ENCODE results near the gene PLAC8.
"Not testable (repeated sequence)": the region's sequence is repeated elsewhere in the genome, so short reads cannot be mapped to it uniquely, and the experiment has no call there.

The PLAC8 gene

GRCh38 chr4:83089410-83090157 is 24.9 kb downstream of the PLAC8 start:
- DNase-seq = no peak
- no peak overlapping the region for H3K4me3 ChIP-seq (ENCODE audit: low read depth, low read length)
- no peaks in the 10 kb centered on the region for H3K36me3 ChIP-seq
- no peaks in the 10 kb centered on the region for H3K27me3 ChIP-seq (ENCODE audit: insufficient read depth, low read depth, severe bottlenecking)
- no peaks in the 10 kb centered on the region for H3K9me3 ChIP-seq (ENCODE audit: severe bottlenecking)
- TF ChIP-seq CTCF (IDR thresholded peaks at IDR 0.05; ENCODE audit: low read depth, low read length) = no peak
- no peak overlapping the region for H3K27ac ChIP-seq

- H3K27me3 ChIP-seq (ENCODE audit: insufficient read depth, low read depth, severe bottlenecking); H3K4me3 ChIP-seq (ENCODE audit: low read depth, low read length); H3K9me3 ChIP-seq (ENCODE audit: severe bottlenecking); H3K36me3 ChIP-seq; DNase-seq; H3K27ac ChIP-seq: not testable (repeated sequence)
Observed at GRCh38 chr4:83084956-83085355, 29.6 kb downstream of the PLAC8 start.

- H3K27me3 ChIP-seq (ENCODE audit: insufficient read depth, low read depth, severe bottlenecking) = no peaks in the 10 kb centered on the region
- H3K27ac ChIP-seq = no peak overlapping the region
- no peak overlapping the region for H3K4me3 ChIP-seq (ENCODE audit: low read depth, low read length)
- no peaks in the 10 kb centered on the region for H3K9me3 ChIP-seq (ENCODE audit: severe bottlenecking)
- no peak for TF ChIP-seq CTCF (IDR thresholded peaks at IDR 0.05; ENCODE audit: low read depth, low read length)
- DNase-seq = no peak
- H3K36me3 ChIP-seq = no peaks in the 10 kb centered on the region
Observed at GRCh38 chr4:83083925-83084475, 30.5 kb downstream of the PLAC8 start.

GRCh38 chr4:83082777-83083176 is 31.8 kb downstream of the PLAC8 start:
- no peak overlapping the region for H3K4me3 ChIP-seq (ENCODE audit: low read depth, low read length)
- TF ChIP-seq CTCF (IDR thresholded peaks at IDR 0.05; ENCODE audit: low read depth, low read length) = no peak
- no peaks in the 10 kb centered on the region for H3K36me3 ChIP-seq
- no peak for DNase-seq
- no peaks in the 10 kb centered on the region for H3K9me3 ChIP-seq (ENCODE audit: severe bottlenecking)
- no peaks in the 10 kb centered on the region for H3K27me3 ChIP-seq (ENCODE audit: insufficient read depth, low read depth, severe bottlenecking)
- no peak overlapping the region for H3K27ac ChIP-seq

- TF ChIP-seq CTCF (IDR thresholded peaks at IDR 0.05; ENCODE audit: low read depth, low read length) = no peak
- Histone ChIP-seq H3K9me3 (ENCODE audit: severe bottlenecking) (no peaks in the 10 kb centered on the region), H3K27ac (no peak overlapping the region)
Observed at GRCh38 chr4:83080561-83080960, 34.0 kb downstream of the PLAC8 start.

GRCh38 chr4:83075311-83076095 is 39.0 kb downstream of the PLAC8 start:
- peaks cover 23% of the 10 kb centered on the region for H3K36me3 ChIP-seq
- TF ChIP-seq CTCF (IDR thresholded peaks at IDR 0.05; ENCODE audit: low read depth, low read length) = no peak
- no peak for DNase-seq
- H3K9me3 ChIP-seq (ENCODE audit: severe bottlenecking) = no peaks in the 10 kb centered on the region
- H3K27me3 ChIP-seq (ENCODE audit: insufficient read depth, low read depth, severe bottlenecking) = no peaks in the 10 kb centered on the region
- H3K4me3 ChIP-seq (ENCODE audit: low read depth, low read length) = no peak overlapping the region
- H3K27ac ChIP-seq = no peak overlapping the region

More at GRCh38 chr4:83080561-83080960, 34.0 kb downstream of the PLAC8 start:
- peaks cover 9% of the 10 kb centered on the region for H3K36me3 ChIP-seq
- no peak overlapping the region for H3K4me3 ChIP-seq (ENCODE audit: low read depth, low read length)
- DNase-seq = no peak
- no peaks in the 10 kb centered on the region for H3K27me3 ChIP-seq (ENCODE audit: insufficient read depth, low read depth, severe bottlenecking)

- peaks cover 29% of the 10 kb centered on the region for H3K36me3 ChIP-seq
- H3K27ac ChIP-seq; DNase-seq; H3K27me3 ChIP-seq (ENCODE audit: insufficient read depth, low read depth, severe bottlenecking); H3K4me3 ChIP-seq (ENCODE audit: low read depth, low read length); H3K9me3 ChIP-seq (ENCODE audit: severe bottlenecking): not testable (repeated sequence)
Observed at GRCh38 chr4:83074783-83075182, 39.7 kb downstream of the PLAC8 start.
